ENCODE measurements around the gene KRTCAP2.

GRCh38 chr1:155196103-155196892 is 23.2 kb upstream of the KRTCAP2 start:
- TF ChIP-seq CTCF (IDR thresholded peaks at IDR 0.05; ENCODE audit: poor library complexity) (no peak), EZH2 (IDR thresholded peaks at IDR 0.05; ENCODE audit: borderline replicate concordance) (no peak), EZH2phosphoT487 (IDR thresholded peaks at IDR 0.05; ENCODE audit: low read depth, severe bottlenecking, unreplicated experiment) (no peak)

Measured in hepatocyte (in vitro differentiated cells).